HG02885 (cell line): ENCODE measurements around the gene NRG2.

Source experiments
- ATAC-seq: cut with Tn5 transposase; IDR thresholded peaks from one replicate; pipeline ENCODE4 v1.9.1; 2021; ENCODE audit warnings: mild to moderate bottlenecking; ENCODE audit not compliant: unreplicated experiment, poor library complexity

Gene NRG2

DNA sequence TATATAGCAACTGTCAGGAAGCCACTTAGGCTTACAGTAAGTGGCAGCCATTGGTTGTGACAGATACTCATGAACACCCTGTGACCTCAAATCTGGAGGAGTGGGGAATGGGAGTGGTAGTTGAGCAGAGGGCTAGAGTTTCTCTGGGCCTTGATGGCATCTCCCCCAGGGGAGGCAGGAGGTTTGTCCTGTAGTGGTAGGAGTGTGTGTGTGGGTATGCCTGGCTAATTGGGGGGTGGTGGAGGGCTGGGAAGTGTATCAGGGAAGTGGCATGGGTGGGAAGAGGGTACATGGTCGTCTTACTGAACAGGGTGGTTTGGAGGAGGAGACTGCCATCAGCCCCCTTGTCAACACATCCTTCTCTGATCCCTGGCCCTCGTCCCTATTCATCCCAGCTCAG lies 176.0 kb downstream of the NRG2 start:
- no peak for ATAC-seq

DNA sequence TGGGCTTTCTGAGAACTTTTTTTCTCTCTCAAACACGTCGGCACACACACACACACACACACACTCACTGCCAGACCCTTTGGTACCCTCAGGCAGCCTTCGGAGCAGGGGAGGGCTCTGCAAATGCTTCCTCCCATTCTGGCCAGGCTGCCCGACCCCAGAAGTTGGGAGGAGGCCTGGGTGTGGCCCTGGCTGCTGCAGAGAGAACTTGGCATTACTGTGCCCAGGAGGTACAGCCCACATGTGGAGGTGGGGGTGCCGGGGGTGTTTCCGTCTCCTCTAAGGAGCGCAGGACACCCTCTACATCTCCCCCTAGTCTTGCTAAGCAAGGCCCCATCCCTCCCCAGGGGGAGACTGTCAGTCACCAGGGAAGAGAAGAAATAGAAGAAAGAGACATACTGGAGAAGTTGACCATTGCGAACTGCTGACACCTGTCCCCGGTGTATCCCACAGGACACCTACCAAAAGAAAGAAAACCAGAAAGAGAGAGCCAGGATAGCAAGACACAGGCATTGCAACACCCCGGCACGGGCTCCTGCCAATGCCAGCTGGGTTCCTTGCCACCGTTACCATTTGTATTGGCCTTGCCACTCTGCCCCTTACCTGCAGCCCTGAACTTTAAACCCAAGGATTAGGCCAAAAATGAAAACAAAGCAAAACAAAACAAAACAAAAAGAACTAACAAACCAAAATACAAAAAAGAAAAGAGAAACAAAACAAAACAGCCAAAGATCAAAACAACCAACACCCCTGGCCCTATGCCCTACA lies 178.2 kb downstream of the NRG2 start:
- ATAC-seq = no peak

DNA sequence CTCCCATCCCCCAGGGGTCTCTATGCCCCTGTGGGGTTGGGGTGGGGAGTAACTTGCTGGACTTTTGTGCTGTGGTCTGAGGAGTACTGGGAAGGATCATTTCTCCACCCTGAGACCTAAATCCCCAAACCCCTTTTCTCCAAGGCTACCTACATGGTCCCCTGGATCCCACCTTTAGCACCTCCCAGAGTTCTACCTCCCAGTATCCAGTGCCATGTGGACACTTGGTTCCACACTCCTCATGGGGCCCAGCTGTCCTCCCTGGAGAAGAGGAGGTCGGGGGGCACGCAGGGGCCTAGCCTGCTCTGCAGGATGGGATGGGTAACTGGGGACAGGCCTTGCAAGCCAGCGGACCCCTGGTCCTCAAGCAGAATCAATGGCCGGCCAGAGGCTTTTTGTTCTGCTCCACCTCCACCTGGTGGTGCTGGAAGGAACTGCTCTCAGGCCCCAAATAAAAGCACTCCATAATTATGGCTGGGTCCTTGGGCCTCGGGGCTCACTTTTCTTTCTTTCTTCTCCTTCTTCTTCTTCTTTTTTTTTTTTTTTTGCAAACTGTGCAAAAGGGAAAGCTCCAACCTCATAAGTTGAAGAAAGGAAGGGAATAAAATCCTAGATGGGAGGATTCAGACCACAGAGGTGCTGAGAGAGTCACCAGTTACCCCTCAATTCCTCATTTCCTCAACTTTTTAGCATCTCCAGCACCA lies 179.1 kb downstream of the NRG2 start:
- ATAC-seq = no peak

DNA sequence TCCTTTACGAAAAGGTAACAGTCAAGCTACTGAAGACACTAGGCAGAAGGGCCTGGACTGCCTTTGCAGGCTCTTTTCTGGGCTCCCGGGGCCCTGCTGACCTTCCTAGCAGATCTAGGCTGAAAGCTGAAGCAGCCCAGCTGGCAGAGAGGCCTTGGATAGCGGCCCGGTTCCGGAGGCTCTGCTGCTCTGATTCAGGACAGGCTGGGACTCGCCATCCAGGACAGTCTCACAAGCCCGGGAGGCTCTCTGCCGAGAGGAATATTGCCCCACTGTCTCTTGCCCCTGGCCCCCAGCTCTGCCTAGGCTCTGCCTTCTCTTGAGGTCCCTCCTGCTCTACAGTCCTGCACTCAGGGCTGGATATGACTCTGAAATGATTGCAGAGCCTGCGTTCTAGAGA lies 179.7 kb downstream of the NRG2 start:
- ATAC-seq = no peak

DNA sequence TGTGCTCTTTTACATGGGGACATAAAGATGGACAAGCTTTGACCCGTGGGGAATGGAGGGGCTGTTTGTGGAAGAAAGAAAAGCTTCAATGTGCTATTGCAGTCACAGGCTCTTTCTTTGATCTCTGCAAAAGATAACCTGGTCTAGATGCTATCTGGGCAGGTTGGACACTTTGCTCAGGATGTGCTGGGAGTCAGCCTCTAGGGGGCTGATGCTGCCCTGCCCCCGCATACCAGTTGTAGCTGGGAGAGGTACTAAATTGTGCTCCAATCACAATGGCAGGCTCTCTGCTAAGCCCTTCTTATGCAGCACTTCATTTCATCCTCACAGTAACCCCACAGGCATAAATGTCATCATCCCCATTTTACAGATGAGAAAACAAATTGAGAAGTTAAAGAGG lies 180.3 kb downstream of the NRG2 start:
- no peak for ATAC-seq

DNA sequence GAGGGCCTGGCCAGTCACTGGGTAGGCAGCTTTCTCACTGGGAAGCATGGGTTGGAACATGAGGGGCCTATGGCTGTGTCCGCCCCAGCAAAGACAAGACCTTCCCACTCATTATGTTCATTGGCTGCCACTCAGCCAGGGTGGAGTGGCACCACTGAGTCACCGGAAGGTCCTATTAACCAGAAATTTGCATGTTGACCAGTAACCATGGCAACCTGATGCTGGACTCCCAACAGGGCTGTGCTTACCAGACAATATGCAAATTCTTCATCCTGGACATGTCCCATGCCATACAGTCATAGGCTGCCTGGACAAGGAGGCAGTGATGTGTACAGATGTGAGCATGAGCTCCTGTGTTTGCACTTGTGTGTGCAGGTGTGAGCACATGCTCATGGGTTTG lies 180.8 kb downstream of the NRG2 start:
- peak; percentile 57 for ATAC-seq

DNA sequence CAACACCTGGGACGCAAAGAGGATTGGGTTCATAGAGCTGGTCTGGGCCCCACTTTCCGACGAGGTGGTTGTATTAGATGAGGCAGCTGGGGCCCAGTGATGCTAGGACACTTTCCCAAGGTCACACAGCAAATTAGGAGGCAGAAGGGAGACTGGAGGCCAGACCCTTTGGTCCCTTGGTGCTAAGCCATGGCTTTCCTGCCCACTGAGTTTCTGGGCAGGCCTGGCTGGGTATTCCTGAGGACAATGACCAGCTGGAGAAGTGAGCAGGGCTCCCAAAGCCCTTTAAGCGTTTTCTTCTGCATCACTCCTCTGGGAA lies 181.3 kb downstream of the NRG2 start:
- ATAC-seq = no peak

DNA sequence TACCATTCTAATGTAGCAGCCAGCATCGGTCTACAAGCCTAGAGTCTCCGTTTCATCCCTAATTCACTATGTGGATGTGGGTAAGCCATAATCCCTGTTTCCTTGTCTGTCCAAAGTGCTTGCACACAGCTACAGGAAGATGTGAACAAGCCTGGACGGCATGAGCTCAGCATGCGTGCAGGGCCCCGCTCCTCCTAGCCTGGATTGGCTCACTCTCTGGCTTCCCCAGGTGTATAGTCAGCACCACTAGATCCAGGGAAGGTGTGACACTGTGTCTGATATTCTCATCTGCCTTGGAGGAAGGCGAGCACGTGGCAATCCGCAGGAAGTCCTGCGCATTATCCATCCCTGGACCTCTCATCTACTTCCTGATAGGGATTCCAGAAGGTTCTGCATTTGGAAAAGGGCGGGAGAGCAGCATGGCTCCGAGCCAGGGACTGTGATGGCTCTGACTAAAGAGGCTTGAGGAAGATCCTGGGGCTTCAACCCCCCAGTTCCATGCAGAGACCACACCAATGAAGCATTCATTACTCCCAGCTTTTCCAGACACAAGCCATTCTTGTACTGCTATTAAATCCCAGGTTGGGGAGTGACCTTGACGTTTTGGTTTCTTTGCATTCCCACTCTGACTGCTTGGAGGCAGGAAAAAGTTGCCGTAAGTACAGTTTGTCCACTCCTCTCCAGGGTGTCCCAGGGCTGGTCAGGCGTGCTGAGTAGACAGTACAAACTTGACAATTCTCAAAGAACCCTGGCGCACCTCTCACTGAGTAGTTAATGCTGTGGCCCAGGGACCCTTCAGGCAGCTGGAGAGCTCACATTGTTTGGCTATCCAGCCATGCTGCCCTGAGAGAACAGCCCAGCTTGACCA lies 181.8 kb downstream of the NRG2 start:
- no peak for ATAC-seq

DNA sequence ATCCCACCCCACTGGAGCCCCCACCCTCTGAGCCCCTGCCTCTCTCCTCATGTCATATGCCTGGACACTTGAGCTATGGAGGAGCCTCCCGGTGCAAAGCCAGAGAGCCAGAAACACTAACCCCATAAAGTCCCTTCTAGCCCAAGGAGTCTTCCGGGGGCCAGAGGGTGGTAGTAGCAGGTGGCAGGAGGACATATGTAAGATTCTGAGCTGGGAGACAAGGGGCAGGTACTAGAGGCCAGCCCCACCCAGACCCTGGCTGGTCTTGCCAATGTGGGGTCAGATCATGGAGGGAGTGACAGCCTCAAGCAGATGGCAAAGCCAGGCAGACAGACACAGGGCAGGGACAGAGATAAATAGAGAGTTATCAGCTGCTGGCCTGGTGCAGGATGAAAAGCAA lies 184.1 kb downstream of the NRG2 start:
- no peak for ATAC-seq

DNA sequence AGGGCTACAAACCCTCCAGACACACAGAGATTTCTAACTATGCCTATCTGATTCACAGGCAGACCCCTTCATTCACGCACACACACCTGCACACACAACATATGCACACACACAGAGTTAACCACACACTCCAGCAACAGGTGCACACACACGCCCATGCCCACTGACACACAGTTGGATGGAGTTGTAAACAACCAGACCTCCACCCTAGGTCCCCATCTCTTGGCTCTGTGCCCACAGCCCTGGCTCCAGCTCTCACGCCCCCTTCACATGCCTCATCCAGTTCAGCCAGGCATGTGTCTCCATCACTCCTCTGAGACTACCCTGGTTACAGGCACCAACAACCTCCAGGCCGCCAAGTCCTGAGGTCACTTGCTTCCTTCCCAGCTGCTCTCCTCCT lies 186.4 kb downstream of the NRG2 start:
- no peak for ATAC-seq

DNA sequence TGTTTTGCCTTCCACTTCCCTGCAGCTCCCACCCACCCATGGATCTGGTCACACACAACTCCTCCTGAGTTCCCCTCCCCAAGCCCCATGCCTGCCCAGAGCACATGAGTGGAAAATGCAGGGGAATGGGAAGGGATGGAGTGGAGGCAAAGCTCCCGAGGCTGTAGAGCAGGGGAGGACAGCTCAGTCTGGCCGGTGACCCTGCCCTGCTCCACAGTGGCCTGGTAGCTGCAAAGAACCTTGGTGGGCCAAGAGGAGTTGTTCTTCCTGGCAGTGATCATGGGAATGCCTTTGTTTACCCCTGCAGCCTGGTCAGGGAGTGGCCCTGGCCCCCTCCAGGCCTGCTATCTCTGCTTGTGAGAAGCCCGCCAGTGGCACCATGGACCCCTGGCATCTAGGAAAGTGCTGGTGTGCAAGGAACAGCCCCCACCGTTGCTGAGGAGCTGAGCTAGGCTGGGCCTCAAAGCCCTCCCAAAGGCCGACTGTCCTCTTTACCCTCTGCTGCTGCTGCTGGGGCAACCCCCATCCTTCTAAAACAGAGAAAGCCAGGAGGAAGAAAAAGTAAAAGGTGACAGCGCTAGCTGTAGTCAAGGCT lies 187.1 kb downstream of the NRG2 start:
- no peak for ATAC-seq

DNA sequence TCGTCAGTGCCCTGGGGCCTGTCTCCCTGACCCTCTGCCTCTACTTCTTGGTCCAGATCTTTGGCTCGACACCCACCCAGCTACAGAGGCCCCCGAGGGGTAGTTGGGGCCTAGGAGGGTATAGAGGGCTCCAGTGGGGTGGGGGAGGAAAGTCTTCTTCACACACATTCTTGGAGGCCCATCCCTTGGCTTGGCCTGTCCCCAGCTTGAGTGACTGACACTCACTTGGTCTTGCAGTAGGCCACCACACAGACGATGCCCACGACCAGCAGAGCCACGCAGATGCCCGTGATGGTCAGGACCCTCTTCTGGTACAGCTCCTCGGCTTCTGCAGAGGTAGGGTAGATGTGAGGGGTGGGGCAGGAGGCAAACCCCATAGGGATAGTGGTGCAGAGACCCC lies 187.6 kb downstream of the NRG2 start:
- ATAC-seq = no peak

DNA sequence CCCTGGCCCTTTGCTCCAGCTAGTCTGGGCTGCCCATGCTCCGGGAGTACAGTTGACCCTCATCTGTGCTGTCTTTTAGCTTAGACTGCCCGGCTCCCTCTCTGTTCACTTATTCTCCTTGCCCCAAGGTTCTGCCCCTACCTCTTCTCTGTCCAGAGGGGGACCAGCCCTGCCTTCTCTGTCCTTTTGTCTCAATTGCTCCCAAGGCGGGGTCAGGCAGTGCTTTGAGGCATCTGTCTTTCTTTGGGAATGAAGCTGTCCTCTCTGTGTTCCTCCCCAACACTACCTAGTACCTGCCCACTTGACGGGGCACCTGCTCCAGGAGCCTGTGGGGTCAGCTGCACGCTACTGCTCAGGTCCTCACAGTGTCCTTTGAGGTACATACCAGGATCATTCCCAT lies 188.1 kb downstream of the NRG2 start:
- no peak for ATAC-seq

DNA sequence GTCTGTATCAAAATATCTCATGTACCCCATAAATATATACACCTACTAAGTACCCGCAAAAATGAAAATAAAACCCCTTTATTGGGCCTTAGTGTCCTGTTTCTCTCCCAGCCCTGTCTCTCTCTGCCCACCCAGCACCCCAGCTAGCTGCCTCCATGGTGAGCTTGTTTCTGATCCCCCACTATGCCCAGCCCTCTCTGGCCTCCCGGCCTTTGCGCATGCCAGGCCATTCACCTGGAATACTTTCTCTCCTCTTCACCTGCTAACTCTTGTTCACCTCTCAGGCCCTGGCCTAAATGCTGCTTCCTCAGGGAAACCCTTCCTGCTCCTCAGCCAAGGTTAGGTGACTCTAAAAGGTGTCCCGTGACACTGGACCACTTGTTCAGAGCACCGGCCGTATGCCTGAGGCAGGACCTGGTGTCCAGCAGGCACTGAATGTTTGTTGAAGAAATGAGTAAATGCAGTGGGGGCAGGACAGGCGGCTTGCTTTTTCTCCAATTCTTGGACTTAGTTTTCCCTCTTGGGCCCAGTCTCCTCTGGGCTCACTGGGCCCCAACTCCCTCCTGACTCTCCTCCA lies 189.0 kb downstream of the NRG2 start:
- no peak for ATAC-seq

DNA sequence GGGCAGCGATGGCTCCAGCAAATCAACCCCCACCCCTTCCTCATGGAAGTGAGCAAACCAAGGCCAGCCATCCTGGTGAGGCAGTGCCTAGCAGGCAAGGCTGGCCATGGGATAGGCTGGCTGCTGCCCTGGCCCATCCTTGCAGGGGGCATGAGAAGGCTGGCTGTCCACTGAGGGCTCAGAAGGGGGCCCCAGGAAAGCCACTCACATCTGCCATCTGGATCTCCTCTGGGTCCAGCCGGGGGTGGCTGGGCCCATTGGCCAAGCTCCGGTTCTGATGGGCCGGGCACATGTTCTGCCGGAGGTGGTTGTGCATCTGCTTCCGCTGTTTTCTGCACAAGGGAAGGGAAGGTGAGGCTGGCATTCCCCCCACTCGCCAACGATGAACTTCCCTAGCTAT lies 190.4 kb downstream of the NRG2 start:
- no peak for ATAC-seq

DNA sequence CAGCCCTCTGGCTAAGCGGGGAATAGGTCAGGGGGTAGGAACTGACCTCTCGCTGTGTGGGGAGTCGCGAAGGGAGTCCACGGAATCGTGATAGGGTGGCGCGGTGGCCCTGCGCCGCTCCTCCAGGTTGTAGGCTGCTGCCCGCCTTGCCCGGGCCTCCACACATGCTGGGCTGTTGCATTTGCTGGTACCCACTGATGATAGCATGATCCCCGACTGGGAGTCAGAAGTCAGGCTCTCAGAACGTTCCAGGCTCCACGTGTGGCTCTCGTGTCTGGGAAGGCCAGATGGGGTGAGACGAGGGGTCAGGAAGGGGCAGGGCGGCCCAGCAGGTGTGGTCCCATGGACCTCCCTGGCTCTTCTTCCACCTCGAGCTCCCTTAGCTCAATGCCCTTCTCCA lies 191.5 kb downstream of the NRG2 start:
- no peak for ATAC-seq

DNA sequence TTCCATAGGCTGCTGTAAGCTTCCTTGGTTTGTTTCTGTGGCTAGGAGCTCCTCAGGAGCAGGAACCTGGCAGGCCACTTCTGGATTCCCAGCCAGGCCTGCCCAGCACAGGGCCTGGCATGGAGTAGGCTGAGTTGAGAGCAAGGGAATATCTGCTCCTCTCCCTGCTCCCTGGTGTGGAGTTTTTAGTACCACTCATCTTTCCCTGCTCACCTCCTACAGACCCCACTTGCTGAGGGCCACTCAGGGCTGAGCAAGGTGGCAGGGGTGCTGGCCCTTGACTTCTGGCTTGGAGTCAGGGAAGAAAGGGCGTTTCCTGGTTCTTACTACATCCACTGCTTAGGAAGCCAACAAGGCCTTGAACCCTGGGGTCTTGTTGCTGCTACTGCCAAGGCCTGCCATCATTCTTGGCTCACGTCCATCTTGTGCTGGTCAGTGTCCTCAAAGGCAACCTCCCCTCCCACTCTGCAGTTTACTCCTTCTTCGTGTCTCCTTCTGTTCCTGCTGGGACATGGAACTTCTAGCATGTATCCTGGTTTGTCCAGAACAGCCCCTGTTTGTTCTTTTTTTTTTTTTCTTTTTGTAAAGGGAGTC lies 192.6 kb downstream of the NRG2 start:
- ATAC-seq = no peak

DNA sequence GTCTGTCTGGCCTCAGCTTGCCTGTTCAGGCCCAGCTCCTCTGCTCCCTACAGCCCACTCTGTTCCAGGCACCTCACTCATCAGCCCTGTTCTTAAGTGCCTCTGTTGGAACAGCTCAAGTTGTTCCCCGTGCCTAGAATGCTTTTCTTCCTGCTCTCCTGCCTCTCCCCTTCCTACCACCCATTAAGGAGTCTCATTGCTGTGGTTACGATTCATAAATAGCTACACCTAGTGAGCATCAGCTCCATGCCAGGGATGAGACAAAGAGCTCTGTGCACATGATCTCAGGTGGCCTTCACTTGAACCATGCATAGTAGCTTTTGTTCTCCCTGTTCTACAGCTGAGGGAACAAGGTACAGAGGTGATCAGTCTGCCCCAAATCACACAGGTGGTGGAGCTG lies 193.2 kb downstream of the NRG2 start:
- no peak for ATAC-seq

DNA sequence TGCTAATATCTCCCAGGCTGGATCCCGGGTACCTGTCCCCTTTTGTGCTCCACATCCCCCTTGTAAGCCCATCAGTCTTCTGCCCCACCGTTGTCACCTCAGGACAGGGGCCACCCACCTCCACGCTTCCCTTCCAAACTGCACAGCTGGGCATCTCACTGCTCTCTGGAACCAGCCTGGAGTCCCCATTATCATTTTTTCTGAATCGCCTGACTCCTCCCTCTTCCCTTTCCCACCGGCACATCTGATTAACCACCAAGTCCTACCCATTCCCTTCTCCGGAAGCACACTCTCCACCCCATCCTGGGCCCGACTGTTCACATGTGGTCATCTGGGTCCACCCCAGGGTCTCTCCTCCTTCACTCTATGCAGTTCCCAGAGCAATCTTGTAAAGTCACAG lies 193.6 kb downstream of the NRG2 start:
- no peak for ATAC-seq

DNA sequence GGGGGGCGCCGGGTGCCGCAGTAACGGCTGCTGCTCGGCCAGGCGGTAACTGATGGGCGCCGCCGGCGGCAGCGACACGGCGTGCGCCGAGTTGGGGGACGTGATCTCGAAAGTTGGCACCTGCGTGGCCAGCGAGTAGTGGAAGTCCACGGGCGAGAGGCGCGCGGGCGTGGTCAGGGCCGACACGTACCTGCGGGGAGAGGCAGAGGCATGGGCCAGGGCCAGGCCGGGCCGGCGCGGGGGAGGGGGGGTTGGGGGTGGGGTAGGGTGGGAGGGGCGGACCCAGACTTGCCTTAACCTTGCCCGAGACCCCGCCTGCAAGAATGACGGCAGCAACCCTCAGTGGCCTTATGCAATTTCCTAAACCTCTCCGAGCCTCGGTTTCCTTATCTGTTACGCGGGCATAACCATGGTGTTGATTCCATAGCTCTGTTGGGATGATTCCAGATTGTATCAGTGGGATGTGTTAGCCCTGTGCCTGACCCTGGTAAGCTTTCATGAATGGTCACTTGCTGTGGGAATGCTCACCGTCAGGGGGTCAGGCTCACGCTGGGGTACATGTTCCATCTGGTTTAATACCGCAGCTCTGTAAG lies 194.5 kb downstream of the NRG2 start:
- ATAC-seq = peak; percentile 4
